Ascending aorta (tissue), 2 donors: ENCODE measurements around the gene CELF3. TPM values are rescaled to one million over a fixed set of nuclear protein-coding genes. Genes with fewer than 3 reads are reported as not detected.

ENCODE experiments used
- DNase-seq, 2 donors: peaks; one replicate each; pipeline ENCODE4 v3.0.0-alpha.2; 2019; ENCODE audit warnings: low spot score in 2 of 2
- H3K27ac ChIP-seq, 2 donors: fragments of 200-600 bp; sonication (generic); one replicate each; pipeline ENCODE4 v1.5.1; 2016 to 2017; ENCODE audit warnings: mild to moderate bottlenecking in 1 of 2
- H3K27me3 ChIP-seq: fragments of 200-600 bp; sonication (generic); one replicate; pipeline ENCODE4 v1.5.1; 2017
- H3K36me3 ChIP-seq, 2 donors: fragments of 200-600 bp; sonication (generic); one replicate each; pipeline ENCODE4 v1.5.1; 2016
- H3K4me1 ChIP-seq, 2 donors: fragments of 200-600 bp; sonication (generic); one replicate each; pipeline ENCODE4 v1.5.1; 2016 to 2017; ENCODE audit warnings: mild to moderate bottlenecking in 1 of 2
- H3K4me3 ChIP-seq, 2 donors: fragments of 200-600 bp; sonication (generic); one replicate each; pipeline ENCODE4 v1.5.1; 2016 to 2017; ENCODE audit warnings: mild to moderate bottlenecking in 1 of 2
- H3K9me3 ChIP-seq, 2 donors: fragments of 200-600 bp; sonication (generic); one replicate each; pipeline ENCODE4 v1.5.1; 2016
- CTCF ChIP-seq, 3 experiments: fragments of 200-600 bp in 2 of 3; fragments of 450-650 bp in 1 of 3; sonication (generic) in 2 of 3; IDR thresholded peaks; one replicate each; pipeline ENCODE4 v1.5.1; 2016 to 2019; ENCODE audit warnings: antibody characterized with exemption in 3 of 3, mild to moderate bottlenecking in 1 of 3, moderate library complexity in 1 of 3
- intact Hi-C: fragments of 100-400 bp; cut with DNase I; formaldehyde crosslinking; loops from one replicate; pipeline ENCODE4 v1.15.1; 2023
- total RNA-seq: library from RNA; depleted of rRNA; stranded (reverse); fragments of >200 nt; gene quantifications from one replicate; pipeline ENCODE4 v1.1.0, GENCODE V29; 2016

CELF3 gene
- not detected for total RNA-seq

DNA sequence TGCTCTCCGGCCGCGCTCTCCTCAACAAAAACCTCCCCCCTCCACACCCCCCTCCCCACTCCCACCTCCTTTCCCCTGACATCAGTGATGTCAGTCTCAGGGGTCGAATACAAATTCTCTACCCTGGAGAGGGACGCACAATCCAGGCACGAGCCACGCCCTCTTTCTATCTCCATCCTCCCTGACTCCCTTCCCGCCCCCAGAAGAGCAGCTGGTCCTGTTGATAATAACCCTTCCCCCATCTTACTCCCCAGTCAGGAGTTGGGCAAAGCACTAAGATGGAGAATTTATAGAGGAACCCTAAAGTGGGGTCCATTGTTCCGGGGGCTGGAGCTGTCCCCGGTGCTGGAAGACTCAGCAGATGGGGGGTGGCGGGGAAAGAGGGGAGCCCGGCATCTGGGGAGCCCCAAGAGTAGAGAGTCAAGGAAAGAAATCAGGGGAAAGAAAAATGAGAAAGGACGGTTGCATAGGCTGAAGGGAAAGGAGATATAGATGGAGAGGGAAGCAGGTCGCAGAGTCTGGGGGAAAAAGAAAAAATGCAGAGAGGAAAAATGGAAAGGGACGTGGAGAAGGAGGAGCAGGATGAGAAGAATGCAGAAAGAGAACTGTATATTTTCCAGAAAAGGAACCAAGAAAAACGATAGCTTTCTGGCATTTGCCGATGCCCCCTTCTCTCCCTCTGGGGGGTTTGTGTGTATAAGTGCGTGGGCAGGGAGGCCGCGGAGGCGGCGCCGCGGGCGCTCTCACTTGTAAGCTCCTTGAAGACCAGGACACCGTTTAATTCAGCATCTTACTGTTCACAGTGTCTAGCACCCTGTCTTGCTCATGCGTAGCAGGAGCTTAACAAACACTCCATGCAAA is at the start of gene CELF3:
TSS of gene CELF3 (minus strand) at position 33 of the 861 bp plus-strand sequence. CDS start 783 bp downstream, outside the sequence.
- no peaks in the 10 kb centered on the region for H3K36me3 ChIP-seq
- no peak within 1 kb of the TSS for H3K27ac ChIP-seq
- intact Hi-C loops, result no loop called here
- H3K9me3 ChIP-seq, result no peaks in the 10 kb centered on the region
- DNase-seq, result no peak
- H3K4me3 ChIP-seq, result peak within 1 kb of the TSS in 1 of 2 donors; percentile 14
- TF ChIP-seq CTCF (IDR thresholded peaks at IDR 0.05), result no peak
- peaks cover 6% of the 10 kb centered on the region in 2 donors for H3K4me1 ChIP-seq
- peaks cover 13% of the 10 kb centered on the region for H3K27me3 ChIP-seq

- Histone ChIP-seq H3K4me1 (peaks cover 0 to 7% of the 10 kb centered on the region in 2 donors), H3K4me3 (peak overlapping the region; percentile 79 to 91), H3K9me3 (no peaks in the 10 kb centered on the region), H3K36me3 (peaks cover 8 to 22% of the 10 kb centered on the region in 2 donors), H3K27ac (peak overlapping the region; percentile 84 to 95), H3K27me3 (no peaks in the 10 kb centered on the region)
- no peak for TF ChIP-seq CTCF (IDR thresholded peaks at IDR 0.05)
- intact Hi-C loops, result no loop called here
- no peak for DNase-seq
These were observed 47.4 kb upstream of the CELF3 start for GRCh38 chr1:151763990-151764389.

DNA sequence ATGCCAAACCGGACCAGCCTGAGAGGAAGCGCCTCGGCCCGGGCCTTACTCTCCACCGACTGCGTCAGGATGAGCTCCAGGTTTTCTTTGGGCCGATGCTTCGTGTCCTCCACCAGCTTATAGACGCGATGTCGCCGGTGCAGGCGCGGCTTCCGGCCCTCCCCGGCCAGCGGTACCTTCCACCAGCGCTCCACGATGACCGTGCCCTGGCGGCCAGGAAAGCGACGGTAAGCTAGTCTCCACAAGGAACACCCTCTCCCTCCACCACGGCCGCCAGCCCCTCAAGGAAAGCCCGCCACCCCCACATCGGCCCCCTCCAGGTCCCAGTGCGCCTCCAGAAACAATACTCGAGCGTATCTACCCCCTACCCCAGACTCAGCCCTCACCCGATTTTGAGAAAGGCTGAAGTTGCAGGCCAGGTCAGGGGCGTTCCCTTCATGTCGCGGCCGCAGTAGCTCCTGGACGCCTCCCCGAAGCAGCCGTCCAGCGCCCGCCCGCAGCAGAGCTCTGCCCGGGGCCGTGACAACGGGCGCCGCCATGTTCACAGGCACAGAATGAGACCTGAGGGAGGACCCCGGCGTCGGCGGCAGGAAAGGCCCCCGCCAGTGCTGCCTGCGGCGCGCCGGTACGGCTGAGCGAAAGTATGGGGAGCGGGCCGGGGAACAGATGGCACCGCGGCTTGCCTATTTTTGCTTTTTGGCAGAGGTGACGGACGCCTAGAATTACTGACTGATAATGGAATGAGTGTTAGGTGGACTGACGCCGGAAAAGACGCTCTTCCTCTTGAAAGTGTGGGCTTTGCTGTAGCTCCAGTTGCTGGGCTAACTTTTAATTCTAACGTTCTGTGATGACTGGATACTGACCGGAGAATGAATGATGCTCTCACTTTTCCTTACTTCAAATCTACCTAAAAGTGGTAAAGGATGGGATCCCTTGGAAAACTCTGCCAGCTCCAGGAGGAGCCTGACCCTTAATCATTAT is 46.6 kb upstream of the CELF3 start, which contains the start of gene MRPL9:
TSS of gene MRPL9 (minus strand) at position 556 of the 981 bp plus-strand sequence. CDS start at position 539, 17 bp downstream.
- peak; percentile 19 to 87 for DNase-seq
- Histone ChIP-seq H3K27ac (peak within 1 kb of the TSS; percentile 84 to 95), H3K4me1 (peaks cover 0 to 7% of the 10 kb centered on the region in 2 donors), H3K36me3 (peaks cover 8 to 30% of the 10 kb centered on the region in 2 donors), H3K27me3 (no peaks in the 10 kb centered on the region), H3K9me3 (no peaks in the 10 kb centered on the region), H3K4me3 (peak within 1 kb of the TSS; percentile 79 to 91)
- no peak for TF ChIP-seq CTCF (IDR thresholded peaks at IDR 0.05)
- intact Hi-C loops, result no loop called here

DNA sequence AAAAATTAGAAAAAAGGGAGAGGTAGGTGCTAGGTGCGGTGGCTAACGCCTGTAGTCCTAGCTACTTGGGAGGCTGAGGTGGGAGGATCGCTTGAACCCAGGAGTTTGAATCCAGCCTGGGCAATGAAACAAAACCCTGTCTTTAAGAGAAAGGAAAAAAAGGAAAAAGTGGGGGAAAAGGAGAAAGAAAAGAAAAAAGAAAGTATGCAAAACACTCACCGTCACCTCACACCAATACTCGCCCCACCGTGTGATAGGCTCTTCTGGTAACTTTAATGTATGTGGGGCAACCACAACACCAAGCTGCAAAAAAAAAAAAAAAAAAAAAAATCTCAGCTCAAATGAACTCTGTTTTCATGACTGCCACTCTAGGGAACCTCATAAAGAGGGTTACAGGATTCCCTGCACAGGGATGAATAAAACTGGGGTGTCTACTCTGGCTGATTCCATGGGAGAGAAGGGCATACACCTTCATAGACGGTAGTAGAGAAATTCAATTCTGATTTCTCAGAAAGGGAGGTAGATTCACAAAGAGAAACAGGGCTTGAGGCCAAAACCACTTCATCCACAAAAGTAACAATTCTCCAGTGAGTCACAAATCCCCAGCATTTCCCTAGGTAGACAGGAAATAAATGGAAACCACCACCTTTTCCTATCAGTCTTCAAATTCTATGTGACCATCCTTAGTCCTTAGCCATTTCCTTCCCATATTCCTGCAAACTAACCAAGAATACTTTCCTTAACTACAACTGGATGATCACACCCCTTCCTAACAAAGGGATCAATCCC is 44.2 kb upstream of the CELF3 start:
- Histone ChIP-seq H3K27me3 (no peaks in the 10 kb centered on the region), H3K4me1 (peaks cover 0 to 7% of the 10 kb centered on the region in 2 donors), H3K9me3 (no peaks in the 10 kb centered on the region), H3K36me3 (peaks cover 8 to 38% of the 10 kb centered on the region in 2 donors), H3K4me3 (no peak overlapping the region), H3K27ac (no peak overlapping the region)
- no peak for DNase-seq
- intact Hi-C loops, result no loop called here
- TF ChIP-seq CTCF (IDR thresholded peaks at IDR 0.05), result no peak

DNA sequence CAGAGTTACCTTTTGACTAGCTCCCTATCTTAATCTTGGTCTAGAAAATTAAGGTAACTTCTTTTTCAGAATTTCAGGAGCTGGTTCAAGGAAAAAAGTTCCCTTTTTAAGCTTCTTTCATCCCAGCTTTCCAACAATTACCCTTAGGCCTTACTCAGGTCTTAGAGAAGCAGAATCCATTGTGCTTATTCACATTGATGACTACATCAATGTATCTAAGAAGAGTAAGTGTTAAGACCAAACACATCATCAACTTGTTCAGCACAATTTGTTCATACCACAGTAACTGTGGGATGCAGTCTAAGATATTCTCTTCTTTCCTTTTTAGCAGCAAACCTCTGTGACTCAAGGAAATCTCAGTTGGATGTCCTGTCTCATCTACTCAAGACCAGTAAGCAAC is 42.6 kb upstream of the CELF3 start:
- DNase-seq, result no peak
- no peak overlapping the region for H3K27ac ChIP-seq
- peaks cover 8 to 38% of the 10 kb centered on the region in 2 donors for H3K36me3 ChIP-seq
- no peaks in the 10 kb centered on the region for H3K27me3 ChIP-seq
- intact Hi-C loops, result no loop called here
- H3K4me3 ChIP-seq, result no peak overlapping the region
- no peak for TF ChIP-seq CTCF (IDR thresholded peaks at IDR 0.05)
- H3K9me3 ChIP-seq, result no peaks in the 10 kb centered on the region
- peaks cover 0 to 7% of the 10 kb centered on the region in 2 donors for H3K4me1 ChIP-seq
